Heart right ventricle (tissue), 16 donors: Measurements from ENCODE around the gene LHPP. TPM values are rescaled to one million over a fixed set of nuclear protein-coding genes. Genes with fewer than 3 reads are reported as not detected.

Experiments used
- ATAC-seq, 8 donors: fragments of 200-7000 bp; cut with Tn5 transposase; one replicate each; pipeline ENCODE4 v1.9.1; 2020; ENCODE audit warnings: mild to moderate bottlenecking in 8 of 8, moderate library complexity in 8 of 8, moderate number of reproducible peaks in 1 of 8
- DNase-seq, 2 donors: peaks; one replicate each; pipeline ENCODE4 v3.0.0-alpha.2; 2020
- H3K27ac ChIP-seq, 10 donors: fragments of 200-600 bp; sonication (generic) in 2 of 10; one replicate each; pipeline versions ENCODE4 v1.5.0 to v1.8.0; 2020 to 2022; ENCODE audit warnings: mild to moderate bottlenecking in 3 of 10
- H3K27me3 ChIP-seq, 7 donors: fragments of 200-600 bp; one replicate each; pipeline ENCODE4 v1.8.0; 2021 to 2022; ENCODE audit warnings: mild to moderate bottlenecking in 2 of 7
- H3K36me3 ChIP-seq, 9 donors: fragments of 200-600 bp; sonication (generic) in 1 of 9; one replicate each; pipeline versions ENCODE4 v1.5.0 to v1.8.0; 2020 to 2022; ENCODE audit warnings: mild to moderate bottlenecking in 2 of 9
- H3K4me1 ChIP-seq, 9 donors: fragments of 200-600 bp; sonication (generic) in 1 of 9; one replicate each; pipeline versions ENCODE4 v1.5.0 to v1.8.0; 2020 to 2022; ENCODE audit warnings: mild to moderate bottlenecking in 4 of 9
- H3K4me3 ChIP-seq, 10 donors: fragments of 200-600 bp; sonication (generic) in 2 of 10; one replicate each; pipeline versions ENCODE4 v1.5.0 to v1.8.0; 2020 to 2022; ENCODE audit warnings: mild to moderate bottlenecking in 7 of 10, moderate library complexity in 2 of 10
- H3K9me3 ChIP-seq, 11 donors: fragments of 200-600 bp in 10 of 11; sonication (generic) in 2 of 11; one replicate each; pipeline versions ENCODE4 v1.5.0 to v1.8.0; 2013 to 2022; ENCODE audit warnings: mild to moderate bottlenecking in 2 of 11, control low read depth in 1 of 11, moderate library complexity in 1 of 11
- WGBS, 2 donors: extraction: QIAGEN DNeasy Blood & Tissue Kit; methylation state at CpG; one replicate each; pipeline ENCODE4 v1.1.7; 2013; ENCODE audit warnings: inconsistent platforms in 1 of 2; 5-methylcytosine and 5-hydroxymethylcytosine counted together
- intact Hi-C, 10 donors: fragments of 100-400 bp; cut with DNase I; formaldehyde crosslinking; loops; one replicate each; pipeline versions ENCODE4 v1.11.1 to v1.14.2; 2022
- polyA plus RNA-seq, 2 donors: library from polyadenylated mRNA; stranded (reverse); fragments of 200-250 nt; gene quantifications; one replicate each; pipeline ENCODE4 v1.2.3, GENCODE V29; 2013
- total RNA-seq, 10 donors: library from RNA; stranded (reverse); fragmentation: NEBNext Ultra II Directional in 3 of 10; extraction: Animal tissue kit (Norgen Biotek cat#: 25700) in 3 of 10; gene quantifications; one replicate each; pipeline versions ENCODE4 v1.2.1 to v1.2.4, GENCODE V29; 2021 to 2023
- TF ChIP-seq, protein P1 (sequence below), 9 donors: fragments of 200-600 bp; sonication (generic) in 2 of 9; IDR thresholded peaks; one replicate each; pipeline versions ENCODE4 v1.5.0 to v1.8.0; 2021 to 2022; ENCODE audit warnings: antibody characterized with exemption in 9 of 9, mild to moderate bottlenecking in 5 of 9, moderate library complexity in 1 of 9
- donor health status: Arrhythmogenic right ventricular cardiomyopathy.
- donor health status: ischemic (EF 13 %, LVEDD 7.1; RV severe dilation, severe dysfunction).
- donor health status: healthy with polysubstance abuse.
- donor health status: DM: no; HTN: yes; CAD: no.
- donor health status: DM: no; HTN: no; CAD: no.
- donor health status: ischemic (EF 25% LVEDD 6.9; RV normal size, moderate dysfunction).
- donor health status: ischemic (EF 25% LVEDD 5.7; RV mildly dilated, moderate dysfunction).
- donor health status: healthy.
- donor health status: DM: yes; HTN: yes; CAD: no.
- donor health status: Ischemic cardiomyopathy.
- donor health status: ischemic (EF 35%, LVEDD 5.7; RV mildly dilated, moderate dysfunction).
- donor health status: nonischemic (EF 11% LVEDD 7.7; RV severe dilation, severe dysfunction).
- donor health status: DM: yes; HTN: yes; CAD: no.
- donor health status: PGD.
- donor health status: ischemic (EF 29% LVEDD 5.4; RV normal size, mild dysfunction).
- donor health status: nonischemic (EF 23%, LVEDD 6.1; RV moderate dilation, normal function).

LHPP gene
- total and polyA plus RNA-seq, 12 donors = 4.2 to 20.5 (median 11.7) TPM

DNA sequence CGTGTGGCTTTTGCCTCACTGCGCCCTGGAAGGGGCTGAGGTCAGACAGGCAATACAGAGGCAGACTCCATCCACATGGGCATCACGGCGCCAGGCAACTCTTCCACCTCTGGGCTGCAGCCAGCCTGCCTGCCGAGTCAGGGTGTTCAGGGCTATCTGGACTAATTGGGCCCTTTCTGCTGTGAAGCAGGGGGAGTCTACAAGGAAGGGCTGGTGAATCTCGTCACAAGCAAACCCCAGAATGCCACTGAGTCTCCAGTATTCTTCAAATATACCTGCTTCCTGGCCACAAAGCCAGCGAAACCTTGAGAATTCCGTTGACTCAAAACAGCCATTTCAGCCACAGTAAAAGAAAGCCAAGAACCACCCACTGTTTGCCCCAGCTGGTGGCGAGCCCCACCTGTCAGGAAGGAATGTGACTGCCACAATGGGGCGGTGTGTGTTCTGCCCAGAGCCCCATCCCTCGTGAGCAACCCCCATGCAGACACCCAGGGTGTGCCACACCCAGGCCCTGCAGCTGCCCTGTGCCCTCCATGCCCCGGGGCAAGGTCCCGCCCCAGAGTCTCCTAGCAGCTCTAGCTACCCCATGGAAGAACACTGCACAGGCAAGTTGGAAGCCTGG, 165.2 kb downstream of the LHPP start:
- intact Hi-C loops = loop anchor here in 4 of 10 donors (2.0 to 5.0 kb wide), 6 partner anchors 65 to 116 kb away; partner anchors contain the start of gene FAM53B (in 1 of the 4)
- TF ChIP-seq, protein P1, sequence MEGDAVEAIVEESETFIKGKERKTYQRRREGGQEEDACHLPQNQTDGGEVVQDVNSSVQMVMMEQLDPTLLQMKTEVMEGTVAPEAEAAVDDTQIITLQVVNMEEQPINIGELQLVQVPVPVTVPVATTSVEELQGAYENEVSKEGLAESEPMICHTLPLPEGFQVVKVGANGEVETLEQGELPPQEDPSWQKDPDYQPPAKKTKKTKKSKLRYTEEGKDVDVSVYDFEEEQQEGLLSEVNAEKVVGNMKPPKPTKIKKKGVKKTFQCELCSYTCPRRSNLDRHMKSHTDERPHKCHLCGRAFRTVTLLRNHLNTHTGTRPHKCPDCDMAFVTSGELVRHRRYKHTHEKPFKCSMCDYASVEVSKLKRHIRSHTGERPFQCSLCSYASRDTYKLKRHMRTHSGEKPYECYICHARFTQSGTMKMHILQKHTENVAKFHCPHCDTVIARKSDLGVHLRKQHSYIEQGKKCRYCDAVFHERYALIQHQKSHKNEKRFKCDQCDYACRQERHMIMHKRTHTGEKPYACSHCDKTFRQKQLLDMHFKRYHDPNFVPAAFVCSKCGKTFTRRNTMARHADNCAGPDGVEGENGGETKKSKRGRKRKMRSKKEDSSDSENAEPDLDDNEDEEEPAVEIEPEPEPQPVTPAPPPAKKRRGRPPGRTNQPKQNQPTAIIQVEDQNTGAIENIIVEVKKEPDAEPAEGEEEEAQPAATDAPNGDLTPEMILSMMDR (IDR thresholded peaks at IDR 0.05) = no peak
- ATAC-seq (no peak), DNase-seq (no peak)
- Histone ChIP-seq H3K9me3 (no peaks in the 10 kb centered on the region), H3K27ac (peak overlapping the region in 6 of 10 donors; percentile 50 to 76 (median 66)), H3K36me3 (peaks cover 0 to 21% (median 0%) of the 10 kb centered on the region in 9 donors), H3K4me3 (no peak overlapping the region), H3K4me1 (peaks cover 61 to 100% (median 97%) of the 10 kb centered on the region in 9 donors), H3K27me3 (no peaks in the 10 kb centered on the region)
- WGBS, 2 donors = 67 to 77% methylated on average over 13 of the region's 13 CpGs

DNA sequence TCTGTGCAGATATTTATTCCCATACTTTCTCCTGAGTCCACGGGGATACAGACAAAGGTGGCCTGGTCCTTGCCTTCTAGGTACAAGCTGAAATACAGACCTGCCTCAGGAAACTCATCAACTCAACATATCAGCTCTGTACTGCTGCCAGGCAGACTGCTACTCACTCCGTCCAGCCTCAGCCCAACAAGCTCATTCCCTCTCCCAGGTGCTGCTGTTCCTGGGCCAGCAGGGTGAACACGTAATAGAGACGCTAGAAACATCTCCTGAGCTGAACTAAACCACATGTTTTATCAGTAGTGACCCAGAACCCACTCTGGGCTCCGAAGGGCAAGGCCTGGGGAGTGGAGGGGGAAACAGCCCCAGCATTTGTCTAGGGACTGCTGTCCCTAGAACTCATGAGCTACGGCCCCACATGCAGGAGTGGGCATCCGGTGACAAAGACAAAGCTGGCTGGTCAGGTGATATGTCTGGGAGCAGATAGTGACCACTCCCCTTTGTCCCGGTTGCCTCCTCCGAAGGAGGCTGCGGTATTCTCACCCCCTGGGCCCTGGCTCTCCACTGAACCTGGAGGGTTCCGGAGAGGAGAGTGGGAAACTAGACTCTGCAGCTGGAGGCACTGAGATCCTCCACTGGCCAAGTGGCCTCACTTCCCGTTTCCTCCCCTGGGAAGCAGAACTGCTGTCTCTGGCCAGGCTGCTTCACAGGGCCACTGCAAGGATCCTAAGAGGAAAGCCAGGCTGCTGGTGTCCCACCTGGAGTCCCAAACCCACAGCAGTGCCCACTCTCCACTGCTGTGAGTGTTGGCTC, 166.4 kb downstream of the LHPP start:
- intact Hi-C loops = loop anchor here in 4 of 10 donors (2.0 to 5.0 kb wide), 6 partner anchors 66 to 115 kb away; partner anchors contain the start of gene FAM53B (in 1 of the 4)
- H3K36me3 ChIP-seq = peaks cover 0 to 9% (median 0%) of the 10 kb centered on the region in 9 donors

DNA sequence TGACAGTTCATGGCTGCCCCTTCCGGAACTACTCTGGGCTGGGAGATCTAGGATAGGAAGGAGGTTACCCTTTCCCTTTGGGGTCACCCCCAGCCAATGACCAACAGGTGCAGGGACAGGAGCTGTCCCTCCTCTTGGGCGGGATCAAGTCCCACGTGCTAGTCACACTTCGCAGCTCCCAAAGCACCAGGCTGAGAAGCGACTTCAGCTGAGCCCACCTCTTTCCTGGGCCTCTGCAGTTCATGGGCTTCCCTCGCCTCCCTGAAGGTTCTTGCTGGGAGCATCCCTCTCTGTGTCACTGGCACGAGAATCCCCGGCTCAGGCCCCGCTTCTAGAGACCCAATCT, 167.0 kb downstream of the LHPP start:
- Histone ChIP-seq H3K4me1 (peaks cover 53 to 95% (median 93%) of the 10 kb centered on the region in 9 donors), H3K9me3 (no peaks in the 10 kb centered on the region), H3K27ac (peak overlapping the region in 9 of 10 donors; percentile 10 to 76 (median 55)), H3K36me3 (peaks cover 0 to 6% (median 0%) of the 10 kb centered on the region in 9 donors), H3K4me3 (no peak overlapping the region), H3K27me3 (no peaks in the 10 kb centered on the region)
- ATAC-seq (no peak), DNase-seq (no peak)
- intact Hi-C loops = loop anchor here in 5 of 10 donors (1.0 to 5.0 kb wide), 6 partner anchors 41 to 114 kb away; partner anchors contain the start of gene FAM53B (in 1 of the 5)
- TF ChIP-seq, protein P1 (IDR thresholded peaks at IDR 0.05) = no peak
- WGBS, 2 donors = 73% methylated on average over 9 of the region's 9 CpGs

More for the DNA sequence above, 166.4 kb downstream of the LHPP start:
- H3K4me1 ChIP-seq = peaks cover 53 to 100% (median 97%) of the 10 kb centered on the region in 9 donors
- H3K27ac ChIP-seq = peak overlapping the region in 9 of 10 donors; percentile 8 to 76 (median 55)
- DNase-seq (peak; percentile 53 to 60), ATAC-seq (peak in 7 of 8 donors; percentile 15 to 58 (median 35))
- H3K27me3 ChIP-seq = no peaks in the 10 kb centered on the region
- H3K4me3 ChIP-seq = no peak overlapping the region
- H3K9me3 ChIP-seq = no peaks in the 10 kb centered on the region
- 26 to 34% methylated on average over 12 of the region's 12 CpGs for WGBS, 2 donors
- TF ChIP-seq, protein P1 (IDR thresholded peaks at IDR 0.05) = no peak

DNA sequence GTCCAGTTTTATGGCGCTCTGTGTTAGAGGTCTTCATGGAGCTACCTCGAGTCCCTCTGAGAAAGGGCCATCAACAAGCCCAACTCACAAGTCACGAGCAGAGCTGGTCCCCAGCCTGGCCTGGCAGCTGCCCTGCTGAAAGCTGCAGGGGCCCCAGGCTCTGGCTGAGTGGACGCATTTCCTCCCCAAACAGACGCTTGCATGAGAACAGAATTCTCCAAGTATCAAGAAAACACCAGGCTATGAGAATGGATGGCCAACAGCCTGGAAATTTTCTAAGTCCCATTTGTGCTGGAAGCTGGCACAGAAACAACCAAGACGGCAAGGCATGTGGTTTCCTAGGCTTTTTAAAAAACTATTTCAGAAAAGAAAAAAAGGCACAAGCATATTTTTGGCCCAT, 167.8 kb downstream of the LHPP start:
- H3K9me3 ChIP-seq = peaks cover 0 to 5% (median 0%) of the 10 kb centered on the region in 11 donors
- peak; percentile 34 to 40 for DNase-seq
- H3K27me3 ChIP-seq = no peaks in the 10 kb centered on the region
- intact Hi-C loops = loop anchor here in 5 of 10 donors (1.0 to 5.0 kb wide), 6 partner anchors 40 to 113 kb away; partner anchors contain the start of gene FAM53B (in 1 of the 5)
- TF ChIP-seq, protein P1 (IDR thresholded peaks at IDR 0.05) = no peak
- peak overlapping the region in 8 of 10 donors; percentile 2 to 76 (median 58) for H3K27ac ChIP-seq
- no peak overlapping the region for H3K4me3 ChIP-seq
- WGBS, 2 donors = 54 to 55% methylated on average over 6 of the region's 6 CpGs
- H3K4me1 ChIP-seq = peaks cover 49 to 88% (median 85%) of the 10 kb centered on the region in 9 donors
- peaks cover 0 to 4% (median 0%) of the 10 kb centered on the region in 9 donors for H3K36me3 ChIP-seq
- peak in 4 of 8 donors; percentile 5 to 13 (median 10) for ATAC-seq
